ENCODE measurements around the gene AGA.

Gene AGA

GRCh38 chr4:177480795-177481194 is 38.6 kb upstream of the AGA start:
- Histone ChIP-seq H3K36me3 (ENCODE audit: control insufficient read depth, insufficient read depth, low read length) (no peaks in the 10 kb centered on the region), H3K27me3 (ENCODE audit: control insufficient read depth, insufficient read depth, low read length) (no peaks in the 10 kb centered on the region; the same call in 1 of the 2 replicates), H3K27ac (ENCODE audit: low read length) (no peak overlapping the region), H3K9me3 (ENCODE audit: control insufficient read depth, insufficient read depth, low read length) (no peaks in the 10 kb centered on the region), H3K4me1 (ENCODE audit: control insufficient read depth, insufficient read depth, low read length) (no peaks in the 10 kb centered on the region; the same call in 1 of the 2 replicates), H3K4me3 (ENCODE audit: low read length) (no peak overlapping the region)
- WGBS (ENCODE audit: insufficient coverage, insufficient read length) = no CpG with 5 or more reads among the region's 2 CpGs
- no peak for DNase-seq (ENCODE audit: low read depth, low spot score)

DNA sequence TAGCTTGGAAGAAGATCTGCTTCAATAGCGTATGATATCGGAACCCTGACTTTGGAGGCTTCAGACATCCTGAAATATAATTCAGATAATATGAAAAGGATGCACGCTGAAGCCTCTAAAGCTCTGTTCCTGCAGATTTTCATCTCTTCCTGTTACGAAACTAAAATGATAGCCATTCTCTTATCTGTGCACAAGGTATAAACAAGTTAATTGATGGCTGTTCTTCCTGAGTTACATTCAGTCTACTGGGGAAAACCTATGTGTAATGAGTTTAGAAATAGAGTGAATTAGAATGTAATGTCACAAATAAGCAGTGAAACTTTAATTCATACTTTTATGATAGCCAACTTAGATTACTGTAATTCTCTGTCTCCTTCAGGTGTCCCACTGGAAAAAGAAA is 36.8 kb upstream of the AGA start:
- no CpG with 5 or more reads among the region's 4 CpGs for WGBS (ENCODE audit: insufficient coverage, insufficient read length)
- Histone ChIP-seq H3K27ac (ENCODE audit: low read length) (no peak overlapping the region), H3K4me3 (ENCODE audit: low read length) (no peak overlapping the region), H3K36me3 (ENCODE audit: control insufficient read depth, insufficient read depth, low read length) (no peaks in the 10 kb centered on the region), H3K27me3 (ENCODE audit: control insufficient read depth, insufficient read depth, low read length) (no peaks in the 10 kb centered on the region; the same call in 1 of the 2 replicates), H3K4me1 (ENCODE audit: control insufficient read depth, insufficient read depth, low read length) (no peaks in the 10 kb centered on the region), H3K9me3 (ENCODE audit: control insufficient read depth, insufficient read depth, low read length) (no peaks in the 10 kb centered on the region)
- DNase-seq (ENCODE audit: low read depth, low spot score) = no peak

DNA sequence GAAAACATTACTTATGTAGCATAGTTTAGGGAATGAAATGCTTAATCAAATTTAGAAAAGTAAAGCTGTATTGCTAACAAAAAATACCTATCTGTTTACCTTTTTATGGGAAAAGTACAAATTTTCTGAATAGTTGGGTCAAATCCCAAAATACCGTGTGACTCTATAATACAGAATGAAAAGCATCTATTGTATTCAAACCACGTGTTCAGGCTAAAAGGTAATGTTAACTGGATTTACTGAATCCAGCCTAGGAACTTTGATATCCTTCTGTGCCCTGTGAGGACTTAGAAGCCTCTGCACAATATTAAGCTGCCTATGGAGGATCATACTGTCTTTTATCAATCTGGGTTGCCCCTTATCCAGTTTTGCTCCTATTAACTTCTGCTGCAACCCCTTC is 36.3 kb upstream of the AGA start:
- H3K9me3 ChIP-seq (ENCODE audit: control insufficient read depth, insufficient read depth, low read length) = no peaks in the 10 kb centered on the region
- H3K27me3 ChIP-seq (ENCODE audit: control insufficient read depth, insufficient read depth, low read length) = no peaks in the 10 kb centered on the region; the same call in 1 of the 2 replicates
- H3K27ac ChIP-seq (ENCODE audit: low read length) = no peak overlapping the region
- no peaks in the 10 kb centered on the region for H3K36me3 ChIP-seq (ENCODE audit: control insufficient read depth, insufficient read depth, low read length)
- no CpG with 5 or more reads among the region's 2 CpGs for WGBS (ENCODE audit: insufficient coverage, insufficient read length)
- no peak for DNase-seq (ENCODE audit: low read depth, low spot score)
- no peak overlapping the region for H3K4me3 ChIP-seq (ENCODE audit: low read length)
- no peaks in the 10 kb centered on the region for H3K4me1 ChIP-seq (ENCODE audit: control insufficient read depth, insufficient read depth, low read length)

DNA sequence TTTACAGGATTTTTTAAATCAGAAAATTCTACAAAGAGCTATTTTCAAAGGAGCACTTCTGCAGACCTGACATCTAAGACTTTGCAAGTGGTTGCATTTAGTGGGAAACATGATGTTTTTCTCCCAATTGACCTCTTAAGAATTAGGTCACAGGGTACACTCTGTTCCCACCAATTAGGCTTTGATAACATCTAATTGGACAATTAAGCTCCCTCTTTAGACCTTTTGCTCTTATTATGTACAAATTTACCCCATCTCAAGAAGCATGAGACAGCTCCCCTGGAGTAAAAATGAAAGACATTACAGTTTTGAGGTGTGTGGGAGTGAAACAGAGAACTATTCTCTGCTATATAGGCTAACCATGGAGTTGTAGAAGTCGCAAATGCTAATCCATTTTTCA is 31.8 kb upstream of the AGA start:
- no peaks in the 10 kb centered on the region for H3K9me3 ChIP-seq (ENCODE audit: control insufficient read depth, insufficient read depth, low read length)
- no CpG with 5 or more reads among the region's 1 CpG for WGBS (ENCODE audit: insufficient coverage, insufficient read length)
- H3K36me3 ChIP-seq (ENCODE audit: control insufficient read depth, insufficient read depth, low read length) = no peaks in the 10 kb centered on the region
- no peak overlapping the region for H3K4me3 ChIP-seq (ENCODE audit: low read length)
- H3K27ac ChIP-seq (ENCODE audit: low read length) = no peak overlapping the region
- H3K4me1 ChIP-seq (ENCODE audit: control insufficient read depth, insufficient read depth, low read length) = no peaks in the 10 kb centered on the region
- H3K27me3 ChIP-seq (ENCODE audit: control insufficient read depth, insufficient read depth, low read length) = no peaks in the 10 kb centered on the region
- DNase-seq (ENCODE audit: low read depth, low spot score) = no peak

DNA sequence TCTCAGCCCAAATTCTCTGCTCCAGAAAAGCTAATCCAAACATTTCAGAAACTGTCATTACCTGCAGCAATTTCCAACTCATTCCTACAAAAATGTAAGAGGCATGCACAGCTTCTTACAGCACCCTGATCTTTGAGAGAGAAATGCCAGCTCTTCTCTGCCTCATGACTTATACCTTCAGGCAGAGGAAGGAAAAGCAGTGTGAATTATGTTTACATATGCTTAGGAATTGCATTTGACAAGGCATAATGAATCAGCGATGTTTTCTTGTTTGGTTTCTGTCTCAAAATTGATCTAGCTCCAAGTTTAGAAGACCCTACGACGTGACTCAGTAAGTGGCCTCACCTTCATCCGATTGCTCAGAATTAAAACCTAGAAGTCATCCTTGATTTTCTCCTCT is 21.8 kb upstream of the AGA start:
- no CpG with 5 or more reads among the region's 4 CpGs for WGBS (ENCODE audit: insufficient coverage, insufficient read length)
- no peak overlapping the region for H3K4me3 ChIP-seq (ENCODE audit: low read length)
- H3K36me3 ChIP-seq (ENCODE audit: control insufficient read depth, insufficient read depth, low read length) = no peaks in the 10 kb centered on the region
- H3K4me1 ChIP-seq (ENCODE audit: control insufficient read depth, insufficient read depth, low read length) = no peaks in the 10 kb centered on the region
- no peak for DNase-seq (ENCODE audit: low read depth, low spot score)
- H3K27ac ChIP-seq (ENCODE audit: low read length) = no peak overlapping the region
- no peaks in the 10 kb centered on the region for H3K9me3 ChIP-seq (ENCODE audit: control insufficient read depth, insufficient read depth, low read length)
- H3K27me3 ChIP-seq (ENCODE audit: control insufficient read depth, insufficient read depth, low read length) = no peaks in the 10 kb centered on the region

DNA sequence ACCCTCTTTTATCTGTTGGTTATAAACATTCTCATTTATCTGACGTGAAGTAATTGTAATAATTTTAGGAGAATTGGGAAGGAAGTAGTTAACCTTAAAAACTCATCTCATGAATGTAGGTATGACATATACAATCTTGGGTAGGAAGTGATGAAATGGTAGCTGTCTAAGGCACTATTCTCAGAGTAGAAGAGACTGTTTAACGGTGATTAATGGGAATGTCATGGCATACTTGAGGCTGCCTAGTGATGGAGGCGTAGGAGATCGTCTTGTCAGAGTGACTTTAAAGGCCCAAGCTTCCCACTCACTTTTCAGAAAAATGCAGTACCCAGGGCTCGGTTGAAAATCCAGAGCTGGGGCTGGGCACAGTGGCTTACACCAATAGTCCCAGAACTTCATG is 19.4 kb upstream of the AGA start:
- no peaks in the 10 kb centered on the region for H3K4me1 ChIP-seq (ENCODE audit: control insufficient read depth, insufficient read depth, low read length)
- H3K27me3 ChIP-seq (ENCODE audit: control insufficient read depth, insufficient read depth, low read length) = no peaks in the 10 kb centered on the region
- H3K27ac ChIP-seq (ENCODE audit: low read length) = no peak overlapping the region
- H3K36me3 ChIP-seq (ENCODE audit: control insufficient read depth, insufficient read depth, low read length) = no peaks in the 10 kb centered on the region
- no peaks in the 10 kb centered on the region for H3K9me3 ChIP-seq (ENCODE audit: control insufficient read depth, insufficient read depth, low read length)
- DNase-seq (ENCODE audit: low read depth, low spot score) = no peak
- WGBS (ENCODE audit: insufficient coverage, insufficient read length) = no CpG with 5 or more reads among the region's 5 CpGs
- no peak overlapping the region for H3K4me3 ChIP-seq (ENCODE audit: low read length)

GRCh38 chr4:177460460-177460859 is 18.2 kb upstream of the AGA start:
- H3K27me3 ChIP-seq (ENCODE audit: control insufficient read depth, insufficient read depth, low read length) = no peaks in the 10 kb centered on the region
- H3K4me1 ChIP-seq (ENCODE audit: control insufficient read depth, insufficient read depth, low read length) = no peaks in the 10 kb centered on the region
- no peaks in the 10 kb centered on the region for H3K36me3 ChIP-seq (ENCODE audit: control insufficient read depth, insufficient read depth, low read length)
- H3K9me3 ChIP-seq (ENCODE audit: control insufficient read depth, insufficient read depth, low read length) = no peaks in the 10 kb centered on the region
- DNase-seq (ENCODE audit: low read depth, low spot score) = no peak
- no peak overlapping the region for H3K4me3 ChIP-seq (ENCODE audit: low read length)
- H3K27ac ChIP-seq (ENCODE audit: low read length) = no peak overlapping the region
- no CpG with 5 or more reads among the region's 2 CpGs for WGBS (ENCODE audit: insufficient coverage, insufficient read length)

DNA sequence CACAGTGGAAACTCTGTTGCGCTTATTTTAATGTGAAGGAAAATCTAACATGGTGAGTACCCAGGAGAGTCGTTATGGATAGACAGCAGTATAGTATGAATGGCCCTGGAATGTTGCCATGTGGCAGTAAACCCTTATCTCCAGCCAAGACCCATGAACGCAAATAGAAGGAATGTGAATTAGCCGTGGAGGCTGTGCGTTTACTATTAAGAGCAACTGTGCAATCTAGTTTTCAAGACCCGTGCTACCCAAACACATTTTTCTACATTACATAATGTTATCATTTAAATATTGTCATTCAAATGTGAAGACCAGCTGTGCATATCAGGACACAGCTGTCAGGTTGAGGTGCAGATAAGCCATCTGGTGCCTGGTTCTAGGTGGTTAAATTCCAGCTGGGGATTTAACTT is 13.3 kb upstream of the AGA start:
- Histone ChIP-seq H3K36me3 (ENCODE audit: control insufficient read depth, insufficient read depth, low read length) (no peaks in the 10 kb centered on the region), H3K4me1 (ENCODE audit: control insufficient read depth, insufficient read depth, low read length) (no peaks in the 10 kb centered on the region), H3K4me3 (ENCODE audit: low read length) (no peak overlapping the region), H3K9me3 (ENCODE audit: control insufficient read depth, insufficient read depth, low read length) (no peaks in the 10 kb centered on the region), H3K27me3 (ENCODE audit: control insufficient read depth, insufficient read depth, low read length) (no peaks in the 10 kb centered on the region), H3K27ac (ENCODE audit: low read length) (no peak overlapping the region)
- DNase-seq (ENCODE audit: low read depth, low spot score) = no peak
- no CpG with 5 or more reads among the region's 6 CpGs for WGBS (ENCODE audit: insufficient coverage, insufficient read length)

- Histone ChIP-seq H3K27ac (ENCODE audit: low read length) (no peak overlapping the region), H3K36me3 (ENCODE audit: control insufficient read depth, insufficient read depth, low read length) (no peaks in the 10 kb centered on the region), H3K4me1 (ENCODE audit: control insufficient read depth, insufficient read depth, low read length) (no peaks in the 10 kb centered on the region), H3K4me3 (ENCODE audit: low read length) (no peak overlapping the region), H3K27me3 (ENCODE audit: control insufficient read depth, insufficient read depth, low read length) (no peaks in the 10 kb centered on the region), H3K9me3 (ENCODE audit: control insufficient read depth, insufficient read depth, low read length) (no peaks in the 10 kb centered on the region)
- no peak for DNase-seq (ENCODE audit: low read depth, low spot score)
Observed at GRCh38 chr4:177453116-177453515, 10.9 kb upstream of the AGA start.

GRCh38 chr4:177451108-177451500 is 8.9 kb upstream of the AGA start:
- DNase-seq (ENCODE audit: low read depth, low spot score) = no peak
- Histone ChIP-seq H3K36me3 (ENCODE audit: control insufficient read depth, insufficient read depth, low read length) (no peaks in the 10 kb centered on the region), H3K9me3 (ENCODE audit: control insufficient read depth, insufficient read depth, low read length) (no peaks in the 10 kb centered on the region), H3K27me3 (ENCODE audit: control insufficient read depth, insufficient read depth, low read length) (no peaks in the 10 kb centered on the region), H3K4me1 (ENCODE audit: control insufficient read depth, insufficient read depth, low read length) (no peaks in the 10 kb centered on the region), H3K4me3 (ENCODE audit: low read length) (no peak overlapping the region), H3K27ac (ENCODE audit: low read length) (no peak overlapping the region)
- no CpG with 5 or more reads among the region's 1 CpG for WGBS (ENCODE audit: insufficient coverage, insufficient read length)

DNA sequence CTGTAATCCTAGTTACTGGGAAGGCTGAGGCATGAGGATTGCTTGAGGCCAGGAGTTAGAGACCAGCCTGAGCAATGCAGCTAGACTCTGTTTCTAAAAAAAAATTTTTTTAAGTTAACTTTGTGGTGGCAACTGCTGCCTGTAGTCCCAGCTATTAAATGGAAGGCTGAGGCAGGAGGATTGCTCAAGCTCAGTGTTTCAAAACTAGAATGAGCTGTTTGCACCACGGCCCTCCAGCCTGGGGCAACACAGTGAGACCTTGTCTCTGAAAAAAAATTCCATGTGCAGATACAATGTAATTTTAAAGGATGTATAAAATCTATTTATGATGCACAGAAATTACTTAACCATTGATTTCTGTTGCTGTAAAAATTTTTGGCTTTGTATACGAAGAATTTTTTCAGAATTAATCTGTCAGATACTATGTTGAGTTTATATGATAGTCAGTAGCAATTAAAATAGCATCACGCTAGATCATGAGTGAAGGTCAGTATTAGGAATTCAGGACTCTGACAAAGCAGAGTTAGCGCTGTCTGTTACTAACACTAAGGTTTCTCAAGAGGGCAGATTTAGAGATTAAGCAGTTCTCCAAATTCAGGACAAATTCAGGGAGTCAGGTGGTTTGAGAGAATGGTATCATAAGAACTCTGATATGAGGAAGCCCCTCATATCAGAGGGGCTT is 8.3 kb upstream of the AGA start:
- Histone ChIP-seq H3K27me3 (ENCODE audit: control insufficient read depth, insufficient read depth, low read length) (no peaks in the 10 kb centered on the region), H3K4me1 (ENCODE audit: control insufficient read depth, insufficient read depth, low read length) (no peaks in the 10 kb centered on the region), H3K9me3 (ENCODE audit: control insufficient read depth, insufficient read depth, low read length) (no peaks in the 10 kb centered on the region), H3K36me3 (ENCODE audit: control insufficient read depth, insufficient read depth, low read length) (no peaks in the 10 kb centered on the region), H3K27ac (ENCODE audit: low read length) (no peak overlapping the region), H3K4me3 (ENCODE audit: low read length) (no peak overlapping the region)
- no peak for DNase-seq (ENCODE audit: low read depth, low spot score)
- WGBS (ENCODE audit: insufficient coverage, insufficient read length) = no CpG with 5 or more reads among the region's 4 CpGs

Data from iPS DF 6.9 (cell line).